Limb (tissue), 2 donors: ENCODE measurements around the gene RPL18A.

Source experiments
- DNase-seq, 2 donors: peaks; one replicate each; pipeline ENCODE4 v3.0.0-alpha.2; 2016; ENCODE audit errors: extremely low spot score in 2 of 2

Gene RPL18A

DNA sequence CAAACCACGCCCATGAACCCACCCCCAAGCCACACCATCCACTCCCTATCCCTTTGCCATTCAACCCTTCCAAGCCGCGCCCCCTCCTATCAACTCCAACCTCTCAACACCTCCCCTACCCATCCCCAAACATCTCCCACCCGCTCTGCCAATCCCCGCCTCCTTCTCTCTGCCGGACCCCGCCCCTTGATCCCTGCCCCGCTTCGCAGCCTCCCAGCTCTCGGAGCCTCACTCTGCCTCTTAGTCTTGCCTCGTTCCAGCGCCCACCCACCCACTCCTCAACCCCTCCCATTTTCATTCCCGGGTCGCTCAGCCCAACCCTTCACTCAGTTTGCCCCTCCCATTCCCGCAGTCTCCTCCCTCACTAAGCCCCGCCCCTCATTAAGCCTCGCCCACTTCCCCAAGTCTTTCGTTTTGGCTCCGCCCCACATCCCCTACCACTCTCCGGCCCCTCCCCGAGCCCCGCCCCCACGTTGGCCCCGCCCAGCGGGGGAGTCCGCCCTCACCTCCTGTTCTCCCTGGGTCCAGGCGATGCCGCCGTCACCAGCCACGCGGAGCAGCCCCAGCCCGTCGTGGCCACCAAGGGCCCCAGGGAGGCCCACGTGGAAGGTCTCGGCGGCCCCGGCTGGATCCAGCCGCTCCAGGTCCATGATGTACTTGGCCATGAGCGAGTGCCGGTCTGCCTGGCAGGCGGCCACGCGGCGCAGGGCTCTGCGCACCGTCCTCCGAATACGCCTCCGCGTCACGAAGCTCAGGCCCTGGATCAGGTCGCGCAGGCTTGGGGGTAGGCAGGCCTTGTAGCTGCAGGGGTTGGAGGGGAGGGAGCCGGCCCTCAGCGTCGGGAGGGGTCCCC, 17.7 kb upstream of the RPL18A start:
- peak; percentile 78 to 94 for DNase-seq

DNA sequence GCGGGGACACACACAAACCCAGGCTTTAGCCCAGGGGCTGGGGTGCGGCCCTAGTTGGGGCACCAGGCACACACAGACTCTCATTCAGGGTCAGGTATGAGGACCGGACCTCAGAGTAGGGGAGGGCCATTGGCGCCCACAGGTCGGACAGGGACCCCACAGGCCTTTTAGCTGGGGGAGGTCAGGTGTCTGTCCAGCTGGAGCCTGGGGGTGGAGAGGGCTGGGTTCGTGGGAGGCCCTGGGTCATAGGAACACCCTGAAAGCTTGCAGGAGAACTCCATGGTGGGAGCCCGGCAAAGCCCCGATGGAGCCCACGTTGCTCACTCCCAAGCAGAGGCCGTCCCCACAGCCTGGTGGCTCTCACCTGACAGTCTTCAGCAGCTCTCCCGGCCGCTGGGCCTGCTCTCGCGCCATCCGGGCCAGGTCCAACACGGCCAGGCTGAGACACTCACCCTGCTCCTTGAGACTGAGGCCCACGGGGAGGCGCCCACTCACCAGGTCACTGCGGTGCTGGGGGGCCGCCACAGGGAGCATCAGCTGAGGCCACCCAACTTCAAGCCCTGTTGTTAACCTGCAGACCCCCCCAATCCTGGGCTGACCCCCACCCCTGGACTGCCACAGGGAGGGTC, 16.9 kb upstream of the RPL18A start:
- DNase-seq = no peak

DNA sequence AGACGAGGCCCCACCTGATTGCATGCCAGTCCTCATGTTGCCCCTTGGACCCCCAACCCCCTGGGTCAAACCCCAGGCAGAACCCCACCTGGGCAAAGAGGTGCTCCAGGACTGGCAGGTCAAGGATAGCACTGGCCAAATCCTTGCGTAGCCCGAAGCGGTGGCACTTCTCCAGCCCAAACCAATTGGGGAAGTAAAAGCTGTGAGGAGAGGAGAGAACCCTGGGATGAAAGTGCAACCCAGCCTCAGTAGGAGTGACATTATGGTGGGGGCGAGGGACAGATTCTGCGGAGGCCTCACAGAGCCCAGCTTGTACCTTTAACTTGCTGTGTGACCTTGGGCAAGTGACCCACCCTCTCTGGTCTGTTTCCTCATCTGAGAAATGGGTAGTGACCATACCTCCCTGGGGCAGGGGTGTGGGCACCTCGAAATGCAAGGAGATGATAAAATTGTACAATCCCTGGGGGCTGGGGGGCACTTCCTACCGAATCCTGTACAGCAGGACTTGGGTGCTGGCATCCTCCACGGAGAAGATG, 16.4 kb upstream of the RPL18A start:
- DNase-seq = no peak

DNA sequence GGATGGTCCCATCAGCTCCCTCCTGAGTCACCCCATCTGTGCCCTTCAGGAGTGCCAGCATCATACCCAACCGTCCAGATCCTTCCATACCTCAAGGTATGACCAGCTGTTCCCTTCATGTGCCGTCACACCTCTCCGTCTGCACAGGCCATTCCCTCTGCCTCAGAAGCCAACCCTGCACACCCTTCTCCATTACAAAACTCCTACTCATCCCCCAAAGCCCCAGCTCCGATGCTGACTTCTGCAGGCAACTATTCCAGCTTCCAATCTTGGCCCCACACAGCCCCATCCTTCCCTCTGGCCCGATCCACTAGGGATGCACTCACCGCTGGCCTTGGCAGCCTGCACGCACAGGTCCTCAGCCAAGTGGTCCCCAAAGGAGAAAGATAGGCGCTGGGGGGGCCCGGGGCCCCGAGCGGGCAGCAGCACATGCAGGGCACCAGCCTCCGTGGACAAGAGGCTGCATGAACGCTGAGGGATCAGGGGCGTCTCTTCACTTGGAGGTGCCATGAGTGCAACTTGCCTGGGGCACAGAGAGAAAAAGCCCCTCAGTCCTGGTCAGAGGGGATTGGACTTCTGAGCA, 15.7 kb upstream of the RPL18A start:
- DNase-seq = no peak

DNA sequence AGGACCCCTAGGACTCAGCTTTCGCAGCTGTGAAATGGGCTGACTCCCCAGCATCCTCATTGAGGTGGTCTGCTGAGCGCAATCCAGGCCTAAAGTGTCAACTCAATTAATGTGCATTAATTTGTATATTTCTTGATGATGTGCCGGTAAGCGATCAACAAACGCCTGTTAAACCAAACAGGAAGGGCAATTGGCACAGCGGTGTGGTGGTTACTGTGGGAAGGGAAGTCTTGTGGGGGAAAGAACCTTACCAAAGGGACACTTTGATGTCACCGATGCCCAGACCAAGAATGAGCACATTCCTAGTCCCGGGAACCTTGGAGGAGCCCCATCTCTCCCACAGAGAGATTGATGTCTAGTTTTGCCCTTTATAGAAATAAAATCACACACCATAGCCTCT, 13.6 kb upstream of the RPL18A start:
- no peak for DNase-seq

DNA sequence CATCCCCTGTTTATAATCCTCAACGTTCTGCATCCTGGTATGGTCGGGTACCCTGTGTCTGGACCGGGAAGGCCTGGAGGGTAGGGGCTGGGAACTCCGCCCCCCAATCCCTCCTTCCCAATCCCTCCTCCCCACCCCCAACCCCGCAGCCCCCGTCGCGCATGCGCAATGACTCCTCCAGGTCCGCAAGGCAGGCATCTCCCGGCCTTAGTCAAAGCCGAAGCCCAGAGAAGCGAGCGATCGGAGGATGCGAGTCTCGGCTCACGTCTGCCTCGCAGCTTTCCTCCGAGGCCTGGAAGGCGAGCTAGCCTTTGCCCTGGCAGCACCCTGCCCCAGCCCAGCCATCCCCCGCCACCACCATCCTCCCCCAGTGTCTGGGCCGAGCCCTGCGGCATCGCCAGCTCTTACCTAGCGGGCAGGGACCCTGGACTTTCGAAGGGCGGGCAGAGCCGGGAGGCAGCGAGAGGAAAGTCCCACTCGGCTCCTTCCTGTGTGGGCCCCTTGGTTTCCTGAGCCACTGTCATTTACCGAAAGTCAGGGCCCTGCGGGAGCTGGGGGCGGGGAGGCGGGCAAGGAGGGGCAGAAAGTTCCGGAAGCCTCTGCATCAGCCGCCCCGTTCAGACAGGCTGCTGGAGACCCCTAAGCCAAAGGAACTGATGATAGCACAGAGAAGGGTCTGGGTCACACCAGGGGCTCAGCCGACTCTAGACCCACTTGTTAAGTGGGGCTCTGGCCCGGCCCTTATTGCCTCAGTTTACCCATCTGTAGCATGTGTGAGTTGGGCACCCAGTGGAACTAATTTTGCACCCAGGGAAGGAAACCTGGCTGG, 12.0 kb upstream of the RPL18A start, which contains the start of gene JAK3:
TSS of gene JAK3 (minus strand) at position 445 of the 829 bp plus-strand sequence. CDS start 3,565 bp downstream, outside the sequence.
- DNase-seq = peak; percentile 83 to 92

DNA sequence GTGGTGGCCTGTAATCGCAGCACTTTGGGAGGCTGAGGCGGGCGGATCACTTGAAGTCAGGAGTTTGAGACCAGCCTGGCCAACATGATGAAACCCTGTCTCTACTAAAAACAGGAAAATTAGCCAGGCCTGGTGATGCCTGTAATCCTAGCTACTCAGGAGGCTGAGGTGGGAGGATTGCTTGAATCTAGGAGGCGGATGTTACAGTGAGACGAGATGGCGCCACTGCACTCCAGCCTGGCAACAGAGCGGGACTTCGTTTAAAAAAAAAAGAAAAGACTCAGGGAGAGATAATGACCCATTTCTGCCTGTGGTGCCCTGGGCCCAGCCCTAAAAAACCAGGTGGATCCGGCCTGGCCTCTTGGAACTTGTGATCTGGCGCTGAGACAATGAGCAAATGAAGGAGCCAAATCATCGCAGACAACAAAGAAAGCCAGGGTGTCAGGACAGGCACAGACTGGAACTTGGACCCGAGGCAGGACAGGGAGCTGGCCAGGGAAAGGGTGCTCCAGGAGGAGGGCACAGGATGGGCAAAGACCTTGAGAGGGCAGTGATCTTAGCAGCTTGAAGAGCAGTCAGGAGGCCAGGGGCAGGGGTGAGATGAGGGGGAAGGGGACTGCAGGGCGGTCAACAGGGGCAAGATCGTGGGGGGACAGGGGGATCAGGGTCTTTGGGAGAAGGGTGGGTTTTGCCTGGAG, 11.0 kb upstream of the RPL18A start:
- no peak for DNase-seq

DNA sequence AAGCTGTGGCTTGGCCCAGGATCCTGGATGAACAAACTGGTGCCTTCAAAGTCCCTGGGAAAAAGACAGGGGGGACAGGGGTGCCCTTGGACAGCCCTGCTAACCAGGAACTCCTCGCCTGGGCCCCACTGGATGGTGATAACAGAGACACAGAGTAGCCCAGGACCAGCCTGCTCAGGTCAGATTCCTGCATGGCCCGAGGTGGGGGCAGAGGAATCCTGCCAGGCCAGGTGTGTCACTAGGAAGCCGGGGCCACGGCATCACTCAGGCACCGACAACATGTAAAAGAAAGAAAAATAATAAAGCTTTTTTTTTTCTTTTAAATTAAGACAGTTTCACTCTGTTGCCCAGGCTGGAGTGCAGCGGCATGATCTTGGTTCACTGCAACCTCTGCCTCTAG, 5.6 kb upstream of the RPL18A start:
- DNase-seq = no peak

DNA sequence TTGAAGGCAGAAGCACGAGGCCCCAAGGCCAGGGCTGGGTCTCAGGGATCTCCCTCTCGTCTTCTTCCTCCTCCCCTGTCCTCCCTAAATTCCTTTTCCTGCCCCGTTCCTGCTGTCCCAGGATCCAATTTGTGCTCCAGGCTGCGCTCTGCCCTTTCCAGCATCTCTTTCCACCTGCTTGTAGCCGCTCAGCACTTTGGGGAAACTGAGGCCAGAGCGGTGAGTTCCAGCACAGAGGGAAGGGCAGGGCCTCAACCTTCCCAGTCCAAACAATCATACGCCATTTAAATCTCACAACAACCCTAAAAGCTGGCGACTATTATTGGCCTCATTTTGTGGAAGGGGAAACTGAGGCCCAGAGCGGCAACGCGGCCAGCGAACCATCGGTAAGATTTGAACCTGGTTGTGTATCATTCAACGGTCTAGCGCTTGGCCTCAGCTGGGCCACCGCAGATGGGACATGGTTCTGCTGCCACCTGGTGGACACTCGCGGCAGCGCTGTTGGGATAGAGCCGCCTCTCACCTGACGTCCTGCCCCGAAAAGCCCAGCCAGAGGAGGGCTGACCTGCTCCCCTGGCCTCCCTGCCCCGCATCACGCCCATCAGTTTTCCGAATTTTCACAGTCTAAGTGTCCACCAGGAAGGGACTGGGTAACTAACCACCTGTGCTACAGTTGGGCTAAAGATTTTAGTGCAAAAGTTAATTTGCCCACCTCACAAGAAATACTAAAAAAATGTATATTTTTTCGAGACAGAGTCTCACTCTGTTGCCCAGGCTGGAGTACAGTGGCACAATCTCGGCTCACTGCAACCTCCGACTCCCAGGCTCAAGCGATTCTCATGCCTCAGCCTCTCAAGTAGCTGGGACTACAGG, 4.2 kb upstream of the RPL18A start:
- DNase-seq = peak; percentile 75 to 92

DNA sequence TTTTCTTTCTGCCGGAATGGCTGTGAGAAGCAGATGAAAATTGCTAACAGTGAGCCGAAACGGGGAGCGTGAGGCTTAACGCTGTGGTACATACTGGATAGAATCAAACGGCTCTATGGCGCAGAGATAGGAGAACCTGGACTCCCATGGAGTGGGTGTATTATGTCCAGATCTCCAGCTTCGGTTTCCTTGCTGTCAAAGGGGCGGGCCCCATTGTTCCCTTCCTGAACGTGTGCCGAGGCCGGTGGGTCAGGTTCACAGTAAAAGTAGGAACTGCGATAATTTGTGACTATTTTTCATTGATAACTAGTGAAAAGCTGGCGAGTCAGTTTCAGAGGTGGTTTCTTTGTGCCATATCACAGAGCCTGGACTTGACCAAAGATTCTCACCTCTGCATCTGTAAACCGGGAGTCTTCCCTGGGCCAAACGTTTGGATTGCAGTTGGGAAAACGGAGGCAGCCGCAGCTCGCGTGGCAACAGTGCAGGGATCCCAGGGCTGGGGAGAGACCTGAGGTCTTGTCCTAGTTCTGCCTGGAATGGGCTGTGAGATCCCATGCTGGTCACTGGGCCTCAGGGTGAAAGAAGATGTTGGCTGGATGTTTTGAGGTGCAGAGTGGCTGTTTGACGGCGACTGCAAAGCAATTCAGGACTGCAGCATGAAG, 752 bp downstream of the RPL18A start:
- DNase-seq = no peak

DNA sequence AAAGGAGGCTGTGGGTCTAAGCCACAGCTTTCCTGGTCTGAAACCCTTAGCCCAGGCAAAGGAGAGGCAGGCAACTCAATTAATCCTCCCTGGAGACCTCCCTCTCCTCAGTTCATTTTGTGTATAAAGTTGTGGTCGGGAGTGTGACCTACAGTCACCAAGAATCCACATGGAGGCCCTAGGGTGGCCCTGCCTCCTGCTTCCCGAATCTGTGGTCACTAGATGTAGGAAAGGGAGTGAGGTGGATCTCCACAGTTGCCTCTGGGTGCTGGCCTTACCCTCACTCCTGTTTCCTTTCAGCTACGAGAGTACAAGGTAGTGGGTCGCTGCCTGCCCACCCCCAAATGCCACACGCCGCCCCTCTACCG, 1.3 kb downstream of the RPL18A start:
- no peak for DNase-seq

DNA sequence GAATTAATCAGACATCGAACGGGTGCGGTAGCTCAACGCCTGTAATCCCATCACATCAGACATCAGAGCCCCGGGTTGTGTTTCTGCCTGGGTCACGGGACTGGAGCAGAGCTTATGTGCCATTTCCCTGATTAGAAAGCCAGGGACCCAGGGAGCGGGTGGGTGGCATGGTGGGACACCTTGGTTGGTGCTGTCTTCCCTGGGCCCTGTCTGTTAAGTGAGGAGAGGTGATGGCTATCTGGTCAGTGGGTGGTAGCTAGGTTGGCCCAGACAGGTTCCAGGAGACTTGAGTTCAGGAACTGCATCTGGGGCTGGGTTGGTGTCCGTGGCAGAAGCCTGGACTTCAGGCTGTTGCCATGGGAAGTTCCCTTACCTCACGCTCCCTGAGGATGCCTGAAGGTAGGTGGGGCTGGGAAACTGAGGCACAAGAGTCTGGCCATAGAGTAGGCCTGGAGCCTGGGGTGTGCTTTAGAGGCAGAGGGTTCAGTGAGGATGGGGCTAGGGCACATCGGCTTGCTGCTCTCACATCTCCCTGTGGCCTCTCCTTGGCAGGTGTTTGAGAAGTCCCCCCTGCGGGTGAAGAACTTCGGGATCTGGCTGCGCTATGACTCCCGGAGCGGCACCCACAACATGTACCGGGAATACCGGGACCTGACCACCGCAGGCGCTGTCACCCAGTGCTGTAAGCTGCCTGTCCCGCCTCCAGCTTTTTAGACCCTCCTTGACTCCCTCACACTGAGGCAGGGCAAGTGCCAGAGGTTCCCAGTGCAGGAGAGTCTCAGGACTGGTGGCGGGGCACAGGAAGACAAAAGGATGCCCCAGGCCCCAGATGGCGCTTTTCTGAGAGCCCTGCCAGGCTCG, 2.1 kb downstream of the RPL18A start:
- DNase-seq = no peak

DNA sequence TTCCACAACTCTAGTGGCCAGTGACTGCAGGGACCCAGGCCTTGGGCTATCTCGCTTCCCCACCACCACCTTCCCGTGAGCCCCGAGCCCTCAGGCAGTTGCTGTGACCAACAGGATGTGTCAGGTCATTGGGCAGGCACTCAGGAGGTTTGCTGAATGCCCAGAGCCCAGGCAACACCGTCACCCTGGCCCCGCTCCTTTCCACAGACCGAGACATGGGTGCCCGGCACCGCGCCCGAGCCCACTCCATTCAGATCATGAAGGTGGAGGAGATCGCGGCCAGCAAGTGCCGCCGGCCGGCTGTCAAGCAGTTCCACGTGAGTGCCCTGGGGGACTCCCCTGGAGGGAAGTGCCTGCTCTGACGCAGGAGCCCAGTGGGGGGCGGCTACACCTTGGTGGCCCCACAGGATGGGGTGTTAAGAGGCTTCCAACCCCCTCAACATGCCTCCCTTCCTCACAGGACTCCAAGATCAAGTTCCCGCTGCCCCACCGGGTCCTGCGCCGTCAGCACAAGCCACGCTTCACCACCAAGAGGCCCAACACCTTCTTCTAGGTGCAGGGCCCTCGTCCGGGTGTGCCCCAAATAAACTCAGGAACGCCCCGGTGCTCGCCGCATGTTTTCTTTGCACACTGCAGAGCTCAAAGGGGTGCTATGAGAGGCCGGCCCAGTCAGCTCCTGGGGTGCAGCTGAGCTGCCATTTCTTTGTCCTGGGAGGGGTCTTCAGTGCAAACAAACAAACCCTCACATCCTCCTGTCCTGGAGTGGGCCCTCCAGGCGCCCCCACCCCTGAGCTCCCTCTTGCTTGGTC, 3.2 kb downstream of the RPL18A start:
- DNase-seq = no peak

DNA sequence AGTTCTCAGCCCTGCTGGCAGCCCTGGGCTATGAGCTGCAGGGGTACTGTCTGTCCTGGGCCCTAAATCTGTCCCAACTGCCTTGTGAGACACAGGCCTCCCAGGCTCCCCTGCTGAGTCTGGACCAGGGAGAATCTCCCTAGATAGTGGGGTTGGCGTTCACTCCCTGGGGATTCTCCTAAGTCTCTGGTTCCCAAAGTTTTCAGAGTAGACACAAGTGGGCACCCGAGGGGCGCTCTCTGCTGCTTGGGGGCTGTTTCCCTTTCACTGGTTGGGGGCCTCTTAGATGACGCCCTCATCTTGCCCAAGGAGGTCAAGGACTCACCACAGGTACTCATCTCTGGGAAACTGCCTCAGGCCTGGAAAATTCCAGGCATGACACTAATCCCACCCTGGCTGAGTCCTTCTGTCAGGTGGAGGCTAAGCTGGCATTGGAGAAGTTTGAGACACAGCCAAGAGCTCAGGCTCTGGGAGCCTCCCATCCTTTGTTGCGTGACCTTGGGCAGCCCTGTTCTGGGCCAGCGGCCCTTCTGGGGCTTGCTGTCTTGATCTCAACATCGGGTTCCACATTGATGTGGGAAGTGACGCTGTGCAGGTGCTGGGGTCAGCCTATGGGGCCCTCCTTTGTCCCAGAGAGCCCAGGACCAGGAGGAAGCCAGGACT, 3.9 kb downstream of the RPL18A start:
- DNase-seq = no peak

DNA sequence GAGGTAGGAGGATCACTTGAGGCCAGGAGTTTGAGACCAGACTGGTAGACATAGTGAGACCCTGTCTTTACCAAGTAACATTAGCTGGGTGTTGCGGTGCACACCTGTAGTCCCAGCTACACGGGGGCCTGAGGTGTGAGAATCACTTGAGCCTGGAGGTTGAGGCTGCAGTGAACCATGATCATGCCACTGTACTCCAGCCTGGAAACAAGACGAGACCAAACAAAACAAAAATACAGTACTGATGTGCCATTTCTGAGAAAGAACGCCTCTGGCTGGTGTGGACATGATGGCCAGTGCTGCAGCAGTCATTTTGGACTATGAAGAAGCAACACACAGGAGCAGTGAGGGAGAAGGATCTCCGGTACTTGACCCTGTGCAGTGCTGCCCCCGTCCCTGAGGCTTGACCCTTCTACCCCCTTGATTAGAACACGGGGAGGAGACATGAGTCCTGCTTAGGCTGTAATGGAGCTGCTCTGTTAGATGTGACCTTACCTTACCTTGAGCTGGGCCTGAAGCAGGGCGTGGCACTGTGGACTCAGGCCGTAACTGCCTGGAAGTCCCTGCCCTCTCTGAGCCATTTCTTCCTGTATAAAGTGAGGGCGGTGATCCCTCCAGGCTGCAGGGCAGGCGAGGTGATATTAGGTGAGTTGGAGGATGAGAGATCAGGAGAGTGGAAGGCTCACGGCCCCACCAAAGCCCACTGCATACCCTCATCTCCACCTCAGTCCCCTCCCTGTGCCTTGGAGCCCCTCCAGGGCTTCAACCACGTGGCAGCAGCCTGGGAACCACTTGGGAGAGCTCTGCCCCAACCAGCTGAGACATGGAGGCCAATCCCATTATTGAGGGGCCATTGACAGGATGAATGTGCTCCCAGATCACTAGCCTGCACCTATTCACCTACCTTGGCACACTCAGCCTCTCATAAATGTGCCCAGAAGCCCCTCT, 5.9 kb downstream of the RPL18A start:
- DNase-seq = no peak
